H1 (cell line): Measurements from ENCODE around the gene ROPN1. TPM values are rescaled to one million over a fixed set of nuclear protein-coding genes. Genes with fewer than 3 reads are reported as not detected.

ENCODE experiments used
- CTCF ChIA-PET: fragments of 300-600 bp; sonication (Branson Sonifier 250); formaldehyde crosslinking; loops from one replicate; lab custom pipeline; 2021; ENCODE audit not compliant: partially characterized antibody; lab: Charles Lee
- POLR2A ChIA-PET: fragments of 300-600 bp; sonication (Branson Sonifier 250); formaldehyde crosslinking; loops from one replicate; lab custom pipeline; 2021; ENCODE audit warnings: inconsistent platforms; ENCODE audit not compliant: partially characterized antibody; lab: Charles Lee
- DNase-seq, 2 experiments: peaks; one replicate each; pipeline versions ENCODE4 v3.0.0 to v3.0.0-alpha.2; 2010 to 2022; ENCODE audit warnings: low spot score in 2 of 2, low read depth in 1 of 2, mixed read lengths in 1 of 2
- FAIRE-seq: peaks from 2 replicates; lab custom pipeline; 2011; peaks lifted over from hg19 to GRCh38; lab: Jason Lieb, UNC
- H2AFZ ChIP-seq: 2 replicates; pipeline ENCODE4 v1.8.1; 2012; ENCODE audit warnings: low read length, inconsistent platforms
- H2AK5ac ChIP-seq: 2 replicates; pipeline ENCODE4 v1.6.1; 2013; ENCODE audit warnings: low read depth, low read length
- H2BK120ac ChIP-seq: replicated peaks from 2 replicates; pipeline ENCODE3; 2013; ENCODE audit warnings: low read depth, low read length, inconsistent platforms
- H2BK12ac ChIP-seq: 2 replicates; pipeline ENCODE4 v1.6.1; 2013; ENCODE audit warnings: low read depth, low read length
- H2BK15ac ChIP-seq: 2 replicates; pipeline ENCODE4 v1.6.1; 2013; ENCODE audit warnings: low read length
- H2BK20ac ChIP-seq: 2 replicates; pipeline ENCODE4 v1.6.1; 2013; ENCODE audit warnings: low read length
- H2BK5ac ChIP-seq: 2 replicates; pipeline ENCODE4 v1.6.1; 2013; ENCODE audit warnings: low read depth, low read length
- H3K14ac ChIP-seq: 2 replicates; pipeline ENCODE4 v1.6.1; 2013; ENCODE audit warnings: inconsistent platforms; ENCODE audit not compliant: insufficient read length
- H3K18ac ChIP-seq: 2 replicates; pipeline ENCODE4 v1.6.1; 2013; ENCODE audit warnings: low read length; ENCODE audit errors: extremely low read depth
- H3K23ac ChIP-seq: 2 replicates; pipeline ENCODE4 v1.6.1; 2013; ENCODE audit warnings: inconsistent platforms; ENCODE audit not compliant: insufficient read length
- H3K23me2 ChIP-seq: 2 replicates; pipeline ENCODE4 v1.6.1; 2013; ENCODE audit warnings: low read depth, low read length
- H3K27ac ChIP-seq: 2 replicates; pipeline ENCODE4 v1.6.1; 2011; ENCODE audit warnings: low read depth, low read length, inconsistent platforms
- H3K27me3 ChIP-seq, 4 experiments: replicated peaks in 1 of 4; 1 replicate in 1 of 4; 2 replicates in 3 of 4; pipeline versions ENCODE4 v1.6.1 to v1.8.1; 2011 to 2013; ENCODE audit warnings: low read length in 3 of 4, mild to moderate bottlenecking in 3 of 4, inconsistent platforms in 2 of 4, mixed read lengths in 2 of 4, moderate library complexity in 1 of 4; ENCODE audit not compliant: control insufficient read depth in 3 of 4, insufficient read depth in 3 of 4; ENCODE audit errors: extremely low read depth in 1 of 4
- H3K36me3 ChIP-seq, 4 experiments: 2 replicates each; pipeline versions ENCODE4 v1.6.1 to v1.8.1; 2011 to 2013; ENCODE audit warnings: mild to moderate bottlenecking in 4 of 4, low read length in 3 of 4, moderate library complexity in 2 of 4, control low read depth in 1 of 4, inconsistent platforms in 1 of 4; ENCODE audit not compliant: insufficient read depth in 4 of 4, control insufficient read depth in 2 of 4
- H3K4ac ChIP-seq: replicated peaks from 2 replicates; pipeline ENCODE3; 2013; ENCODE audit warnings: low read length, low read depth, mixed read lengths, inconsistent platforms; ENCODE audit not compliant: insufficient read length
- H3K4me1 ChIP-seq, 4 experiments: replicated peaks in 1 of 4; 1 replicate in 1 of 4; 2 replicates in 3 of 4; pipeline versions ENCODE4 v1.6.1 to v1.8.1; 2011 to 2013; ENCODE audit warnings: low read length in 3 of 4, inconsistent platforms in 2 of 4, mixed read lengths in 1 of 4; ENCODE audit not compliant: insufficient read depth in 4 of 4, control insufficient read depth in 3 of 4
- H3K4me2 ChIP-seq, 2 experiments: 2 replicates each; pipeline versions ENCODE4 v1.6.1 to v1.8.1; 2011 to 2013; ENCODE audit warnings: low read depth in 2 of 2, low read length in 2 of 2, control low read depth in 1 of 2, inconsistent platforms in 1 of 2, mild to moderate bottlenecking in 1 of 2; ENCODE audit not compliant: insufficient read depth in 1 of 2
- H3K4me3 ChIP-seq, 4 experiments: fragments of 200-600, 300-600 bp in 1 of 4; sonication (generic), shearing (Covaris generic), sonication (Bioruptor Twin) in 1 of 4; 2 replicates each; pipeline versions ENCODE4 v1.5.1 to v1.8.1; 2011 to 2016; ENCODE audit warnings: low read length in 4 of 4, low read depth in 3 of 4, control low read depth in 2 of 4, inconsistent platforms in 2 of 4, mild to moderate bottlenecking in 2 of 4, mixed read lengths in 1 of 4, moderate library complexity in 1 of 4; ENCODE audit not compliant: insufficient read depth in 2 of 4; ENCODE audit errors: extremely low read depth in 1 of 4
- H3K56ac ChIP-seq: replicated peaks from 2 replicates; pipeline ENCODE3; 2013; ENCODE audit warnings: low read depth, mild to moderate bottlenecking, mixed read lengths, low read length, inconsistent platforms; ENCODE audit not compliant: insufficient read length
- H3K79me1 ChIP-seq: 2 replicates; pipeline ENCODE4 v1.6.1; 2013; ENCODE audit warnings: low read depth, low read length, control low read depth
- H3K79me2 ChIP-seq, 2 experiments: 2 replicates each; pipeline versions ENCODE4 v1.6.1 to v1.8.1; 2012 to 2013; ENCODE audit warnings: low read length in 2 of 2, mild to moderate bottlenecking in 2 of 2, inconsistent platforms in 1 of 2; ENCODE audit not compliant: insufficient read depth in 2 of 2, control insufficient read depth in 1 of 2
- H3K9ac ChIP-seq, 4 experiments: replicated peaks in 1 of 4; 1 replicate in 1 of 4; 2 replicates in 3 of 4; pipeline versions ENCODE4 v1.6.1 to v1.8.1; 2011 to 2013; ENCODE audit warnings: low read depth in 3 of 4, low read length in 3 of 4, control low read depth in 2 of 4, mild to moderate bottlenecking in 2 of 4, moderate library complexity in 2 of 4, inconsistent platforms in 1 of 4; ENCODE audit errors: extremely low read depth in 1 of 4
- H3K9me3 ChIP-seq, 2 experiments: 2 replicates each; pipeline versions ENCODE4 v1.6.1 to v1.8.1; 2012 to 2013; ENCODE audit warnings: mild to moderate bottlenecking in 2 of 2, moderate library complexity in 2 of 2, control low read depth in 1 of 2, inconsistent platforms in 1 of 2, low read depth in 1 of 2, low read length in 1 of 2, mixed read lengths in 1 of 2; ENCODE audit not compliant: insufficient read depth in 2 of 2
- H4K20me1 ChIP-seq, 2 experiments: replicated peaks in 1 of 2; 2 replicates each; pipeline versions ENCODE3 to v1.8.1; 2011 to 2013; ENCODE audit warnings: inconsistent platforms in 2 of 2, low read length in 2 of 2, mild to moderate bottlenecking in 1 of 2; ENCODE audit not compliant: insufficient read depth in 2 of 2, control insufficient read depth in 1 of 2
- H4K5ac ChIP-seq: 2 replicates; pipeline ENCODE4 v1.6.1; 2013; ENCODE audit warnings: low read length, low read depth, mixed read lengths, inconsistent platforms; ENCODE audit not compliant: insufficient read length
- H4K8ac ChIP-seq: 2 replicates; pipeline ENCODE4 v1.8.0; 2013; ENCODE audit warnings: mild to moderate bottlenecking, moderate library complexity, low read length, inconsistent platforms; ENCODE audit not compliant: insufficient read depth; ENCODE audit errors: extremely low read depth
- H4K91ac ChIP-seq: replicated peaks from 2 replicates; pipeline ENCODE3; 2013; ENCODE audit warnings: low read length, mixed read lengths, inconsistent platforms; ENCODE audit not compliant: insufficient read length
- EZH2 ChIP-seq: fragments of 200-600 bp; sonication (generic); IDR thresholded peaks from 2 replicates; pipeline ENCODE4 v1.7.1; 2012; ENCODE audit warnings: low read depth, mild to moderate bottlenecking, moderate library complexity, low read length, inconsistent platforms; ENCODE audit not compliant: severe bottlenecking
- KDM4A ChIP-seq: IDR thresholded peaks from one replicate; pipeline ENCODE4 v1.7.1; 2012; ENCODE audit warnings: low read depth, mild to moderate bottlenecking, moderate library complexity, low read length, inconsistent platforms; ENCODE audit not compliant: severe bottlenecking
- NANOG ChIP-seq: IDR thresholded peaks from 2 replicates; pipeline ENCODE4 v1.6.1; 2011; ENCODE audit warnings: low read length, low read depth, mild to moderate bottlenecking, inconsistent platforms; ENCODE audit not compliant: insufficient read depth, poor library complexity, severe bottlenecking
- SIX5 ChIP-seq: IDR thresholded peaks from 2 replicates; pipeline ENCODE4 v1.6.1; 2011; ENCODE audit warnings: mild to moderate bottlenecking, low read depth, low read length
- WGBS, 2 experiments: shearing (Covaris generic) in 1 of 2; methylation state at CpG; one replicate each; pipeline versions ENCODE4 v1.1.6 to v1.1.7; 2013 to 2015; ENCODE audit warnings: low lambda C conversion rate in 2 of 2, mixed read lengths in 2 of 2, inconsistent platforms in 1 of 2, low coverage in 1 of 2, missing lambda C conversion rate in 1 of 2; ENCODE audit not compliant: insufficient replicate concordance in 2 of 2, insufficient coverage in 1 of 2, insufficient read length in 1 of 2; ENCODE audit errors: extremely low coverage in 1 of 2, missing lambda C conversion rate in 1 of 2; 5-methylcytosine and 5-hydroxymethylcytosine counted together
- polyA plus RNA-seq, 7 experiments: library from polyadenylated mRNA; depleted of rRNA in 3 of 7; stranded (reverse) in 5 of 7; unstranded in 2 of 7; fragments of >200 nt in 5 of 7; fragments of 200-250 nt in 2 of 7; gene quantifications; 1 replicate in 5 of 7; 2 replicates in 1 of 7; 4 replicates in 1 of 7; pipeline versions ENCODE4 v1.2.1 to v1.2.3, GENCODE V29; 2011 to 2013; ENCODE audit warnings: missing spikeins in 2 of 7, mixed read lengths in 2 of 7
- total RNA-seq: library from RNA; stranded (reverse); fragmentation: NEBNext Ultra II Directional; extraction: Animal tissue kit (Norgen Biotek cat#: 25700); gene quantifications from 2 replicates; pipeline ENCODE4 v1.2.1, GENCODE V29; 2021

The ROPN1 gene
- total and polyA plus RNA-seq, 2 of the 8 experiments (the other 6 are each of a cell fraction or from before 2014, with no cell fraction given): 0.03 TPM; not detected in 1

GRCh38 chr3:123986427-123986826, 5.5 kb downstream of the ROPN1 start:
- Histone ChIP-seq H2BK15ac (no peak overlapping the region), H2BK5ac (no peak overlapping the region), H3K18ac (no peak overlapping the region), H3K4ac (no peak overlapping the region), H2AFZ (no peak overlapping the region), H3K27me3 (peaks cover 4 to 23% (median 16%) of the 10 kb centered on the region in 4 experiments), H3K4me3 (no peak overlapping the region), H3K23ac (no peak overlapping the region), H3K27ac (no peak overlapping the region), H3K79me1 (no peaks in the 10 kb centered on the region), H3K79me2 (no peaks in the 10 kb centered on the region), H4K8ac (peak overlapping the region; percentile 47), H3K4me1 (no peaks in the 10 kb centered on the region), H4K91ac (no peak overlapping the region), H3K9ac (no peak overlapping the region), H3K4me2 (no peak overlapping the region), H2BK120ac (no peak overlapping the region), H3K36me3 (no peaks in the 10 kb centered on the region), H2AK5ac (no peak overlapping the region), H3K23me2 (no peaks in the 10 kb centered on the region), H3K56ac (no peak overlapping the region), H4K5ac (no peak overlapping the region), H3K9me3 (no peaks in the 10 kb centered on the region), H3K14ac (no peak overlapping the region), H2BK12ac (no peak overlapping the region), H2BK20ac (no peak overlapping the region), H4K20me1 (no peaks in the 10 kb centered on the region)
- 86% methylated on average over 3 of the region's 3 CpGs; no CpG with 5 or more reads in 1 of the 2 experiments for WGBS, 2 experiments
- DNase-seq: no peak
- no peak for FAIRE-seq
- CTCF ChIA-PET: interaction anchor here (0.6 to 1.6 kb wide), 4 partner anchors 9 to 557 kb away, joined by 3 to 5 read pairs (median 3); no protein-coding TSS in a partner anchor
- TF ChIP-seq KDM4A: no peak
- no peak for TF ChIP-seq SIX5
- TF ChIP-seq EZH2: no peak
- TF ChIP-seq NANOG: no peak
- POLR2A ChIA-PET: interaction anchor here (1.1 kb wide), 1 partner anchor 26 kb away, joined by 4 read pairs; no protein-coding TSS in a partner anchor
